Smooth muscle cell (in vitro differentiated cells): Measurements from ENCODE around the gene PLD3. TPM values are rescaled to one million over a fixed set of nuclear protein-coding genes. Genes with fewer than 3 reads are reported as not detected.
"Not testable (repeated sequence)": the region's sequence is repeated elsewhere in the genome, so short reads cannot be mapped to it uniquely, and the experiment has no call there.

Source experiments
- DNase-seq: peaks from one replicate; lab custom pipeline; 2025; ENCODE audit not compliant: unreplicated experiment; lab: John Stamatoyannopoulos, UW
- H2AFZ ChIP-seq: fragments of 200-600 bp; sonication (generic); 2 replicates; pipeline ENCODE4 v1.6.0; 2016; ENCODE audit warnings: antibody characterized with exemption, low read depth, mild to moderate bottlenecking
- H3F3A ChIP-seq: fragments of 200-600 bp; sonication (generic); 2 replicates; pipeline ENCODE4 v1.6.0; 2017; ENCODE audit warnings: antibody characterized with exemption, low read depth
- H3K27ac ChIP-seq: fragments of 200-600 bp; sonication (generic); 2 replicates; pipeline ENCODE4 v1.5.1; 2016; ENCODE audit warnings: low read depth, mild to moderate bottlenecking
- H3K27me3 ChIP-seq: fragments of 200-600 bp; sonication (generic); 2 replicates; pipeline ENCODE4 v1.6.1; 2016; ENCODE audit warnings: low read depth, mild to moderate bottlenecking
- H3K36me3 ChIP-seq: fragments of 200-600 bp; sonication (generic); 2 replicates; pipeline ENCODE4 v1.5.1; 2016; ENCODE audit warnings: low read depth
- H3K4me1 ChIP-seq: fragments of 200-600 bp; sonication (generic); 2 replicates; pipeline ENCODE4 v1.5.1; 2016; ENCODE audit warnings: low read depth
- H3K4me2 ChIP-seq: fragments of 200-600 bp; sonication (generic); 2 replicates; pipeline ENCODE4 v1.6.0; 2016; ENCODE audit warnings: mild to moderate bottlenecking
- H3K4me3 ChIP-seq: fragments of 200-600 bp; sonication (generic); 2 replicates; pipeline ENCODE4 v1.5.1; 2016; ENCODE audit warnings: mild to moderate bottlenecking
- H3K79me2 ChIP-seq: fragments of 200-600 bp; sonication (generic); 2 replicates; pipeline ENCODE4 v1.6.0; 2016; ENCODE audit warnings: low read depth, mild to moderate bottlenecking
- H3K9ac ChIP-seq: fragments of 200-600 bp; sonication (generic); 2 replicates; pipeline ENCODE4 v1.6.0; 2016; ENCODE audit warnings: low read depth
- H3K9me3 ChIP-seq: fragments of 200-600 bp; sonication (generic); replicated peaks from 2 replicates; pipeline ENCODE4 v1.5.1; 2016; ENCODE audit warnings: low read depth
- H4K20me1 ChIP-seq: fragments of 200-600 bp; sonication (generic); 2 replicates; pipeline ENCODE4 v1.6.0; 2016; ENCODE audit warnings: low read depth
- CTCF ChIP-seq: fragments of 200-600 bp; sonication (generic); IDR thresholded peaks from 2 replicates; pipeline ENCODE4 v1.5.1; 2017; ENCODE audit warnings: borderline replicate concordance, mild to moderate bottlenecking, antibody characterized with exemption; ENCODE audit not compliant: insufficient read depth, poor library complexity, severe bottlenecking
- WGBS: methylation state at CpG from one replicate; pipeline ENCODE4 v1.1.7; 2016; ENCODE audit warnings: low lambda C conversion rate; 5-methylcytosine and 5-hydroxymethylcytosine counted together
- polyA plus RNA-seq: library from polyadenylated mRNA; unstranded; fragments of >200 nt; fragmentation: Nextera tagmentation; extraction: Ambion mirVana; gene quantifications from 2 replicates; pipeline ENCODE4 v1.2.1, GENCODE V29; 2016
- total RNA-seq: library from RNA; depleted of rRNA; stranded (reverse); fragments of >200 nt; gene quantifications from 2 replicates; pipeline ENCODE4 v1.2.3, GENCODE V29; 2014

The PLD3 gene
- total and polyA plus RNA-seq, 2 experiments from 2014 or later = 716 to 1,023 TPM

DNA sequence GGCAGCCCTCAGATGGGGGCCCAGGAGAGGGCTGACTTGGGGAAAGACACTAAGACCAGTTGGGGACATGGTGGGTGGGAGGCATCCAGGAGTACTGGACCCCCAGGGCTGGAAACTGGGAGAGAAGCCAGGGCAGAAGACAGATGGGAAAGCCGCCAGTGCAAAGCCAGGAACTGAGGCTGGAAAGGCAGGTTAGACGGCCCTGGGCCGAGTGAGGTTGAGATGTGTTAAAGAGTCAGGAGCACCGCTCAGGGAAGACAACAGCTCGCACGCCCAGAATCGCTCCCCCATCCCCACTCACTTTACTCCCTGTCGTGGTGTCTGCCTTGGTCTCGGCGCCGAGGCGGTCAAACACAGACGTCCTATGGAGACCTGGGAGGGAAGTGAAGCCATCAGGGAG lies 24.8 kb upstream of the PLD3 start:
- no peaks in the 10 kb centered on the region for H4K20me1 ChIP-seq
- H3K4me1 ChIP-seq = no peaks in the 10 kb centered on the region
- no peak for DNase-seq
- no peak for TF ChIP-seq CTCF
- no peak overlapping the region for H3K4me3 ChIP-seq
- H3K4me2 ChIP-seq = no peak overlapping the region
- no peaks in the 10 kb centered on the region for H3K9me3 ChIP-seq
- no peak overlapping the region for H3K27ac ChIP-seq
- H3K9ac ChIP-seq = no peak overlapping the region
- H3K36me3 ChIP-seq = no peaks in the 10 kb centered on the region
- no peak overlapping the region for H2AFZ ChIP-seq
- no peaks in the 10 kb centered on the region for H3K79me2 ChIP-seq
- no peaks in the 10 kb centered on the region for H3F3A ChIP-seq
- no peaks in the 10 kb centered on the region for H3K27me3 ChIP-seq
- WGBS = 77% methylated on average over 13 of the region's 13 CpGs

GRCh38 chr19:40326201-40326600 lies 22.3 kb upstream of the PLD3 start:
- Histone ChIP-seq H2AFZ (no peak overlapping the region), H3K4me1 (no peaks in the 10 kb centered on the region), H3K4me2 (no peak overlapping the region), H3K36me3 (no peaks in the 10 kb centered on the region), H4K20me1 (no peaks in the 10 kb centered on the region), H3K9me3 (no peaks in the 10 kb centered on the region), H3K79me2 (no peaks in the 10 kb centered on the region), H3K27ac (no peak overlapping the region), H3K27me3 (no peaks in the 10 kb centered on the region), H3K4me3 (no peak overlapping the region), H3F3A (no peaks in the 10 kb centered on the region), H3K9ac (no peak overlapping the region)
- DNase-seq = no peak
- TF ChIP-seq CTCF = no peak
- 97% methylated on average over 14 of the region's 14 CpGs for WGBS

GRCh38 chr19:40331052-40331451 lies 17.4 kb upstream of the PLD3 start:
- no peak overlapping the region for H3K9ac ChIP-seq
- DNase-seq = no peak
- H3K4me2 ChIP-seq = no peak overlapping the region
- no peaks in the 10 kb centered on the region for H3K79me2 ChIP-seq
- 67% methylated on average over 5 of the region's 5 CpGs for WGBS
- no peaks in the 10 kb centered on the region for H4K20me1 ChIP-seq
- H3K4me1 ChIP-seq = no peaks in the 10 kb centered on the region
- TF ChIP-seq CTCF = no peak
- H3K27ac ChIP-seq = peak overlapping the region; percentile 28
- H3K4me3 ChIP-seq = no peak overlapping the region
- H3K9me3 ChIP-seq = no peaks in the 10 kb centered on the region
- no peaks in the 10 kb centered on the region for H3F3A ChIP-seq
- H2AFZ ChIP-seq = no peak overlapping the region
- no peaks in the 10 kb centered on the region for H3K27me3 ChIP-seq
- no peaks in the 10 kb centered on the region for H3K36me3 ChIP-seq

- Histone ChIP-seq H3K27ac (no peak overlapping the region), H2AFZ (no peak overlapping the region), H3K4me1 (no peaks in the 10 kb centered on the region), H3K4me2 (no peak overlapping the region), H4K20me1 (peaks cover 10% of the 10 kb centered on the region), H3F3A (no peaks in the 10 kb centered on the region), H3K27me3 (no peaks in the 10 kb centered on the region), H3K9ac (no peak overlapping the region), H3K79me2 (peaks cover 5% of the 10 kb centered on the region), H3K4me3 (no peak overlapping the region), H3K36me3 (no peaks in the 10 kb centered on the region), H3K9me3 (no peaks in the 10 kb centered on the region)
- no peak for DNase-seq
- WGBS = 93% methylated on average over 6 of the region's 6 CpGs
- no peak for TF ChIP-seq CTCF
These were observed 15.8 kb upstream of the PLD3 start for GRCh38 chr19:40332669-40333068.

DNA sequence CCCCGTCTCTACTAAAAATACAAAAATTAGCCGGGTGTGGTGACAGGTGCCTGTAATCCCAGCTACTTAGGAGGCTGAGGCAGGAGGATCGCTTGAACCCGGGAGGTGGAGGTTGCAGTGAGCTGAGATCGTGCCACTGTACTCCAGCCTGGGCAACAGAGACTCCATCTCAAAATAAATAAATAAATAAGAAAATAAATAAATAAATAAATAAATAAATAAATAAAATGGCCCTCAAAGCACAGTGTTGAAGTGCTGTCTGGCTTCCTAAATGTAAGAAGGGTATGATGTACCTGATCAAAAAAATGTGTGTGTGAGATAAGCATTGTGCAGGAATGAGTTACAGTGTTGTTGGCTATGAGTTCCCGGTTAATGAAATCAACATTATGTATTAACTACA lies 15.4 kb upstream of the PLD3 start:
- not testable (repeated sequence) for H3K9me3 ChIP-seq, H3F3A ChIP-seq, H4K20me1 ChIP-seq, H3K4me3 ChIP-seq, H3K27me3 ChIP-seq, H3K4me2 ChIP-seq, DNase-seq, H2AFZ ChIP-seq, H3K27ac ChIP-seq, H3K9ac ChIP-seq, H3K4me1 ChIP-seq, H3K36me3 ChIP-seq, H3K79me2 ChIP-seq
- over 99% methylated on average over 6 of the region's 6 CpGs for WGBS
